GM12874 (cell line): ENCODE measurements around the gene KLF7.

ENCODE experiments used
- TF ChIP-seq, protein P1 (sequence below): IDR thresholded peaks from 2 replicates; pipeline ENCODE4 v1.5.1; 2011; ENCODE audit warnings: low read depth, mild to moderate bottlenecking, control low read depth, low read length, moderate library complexity; ENCODE audit not compliant: insufficient read depth

Gene KLF7

DNA sequence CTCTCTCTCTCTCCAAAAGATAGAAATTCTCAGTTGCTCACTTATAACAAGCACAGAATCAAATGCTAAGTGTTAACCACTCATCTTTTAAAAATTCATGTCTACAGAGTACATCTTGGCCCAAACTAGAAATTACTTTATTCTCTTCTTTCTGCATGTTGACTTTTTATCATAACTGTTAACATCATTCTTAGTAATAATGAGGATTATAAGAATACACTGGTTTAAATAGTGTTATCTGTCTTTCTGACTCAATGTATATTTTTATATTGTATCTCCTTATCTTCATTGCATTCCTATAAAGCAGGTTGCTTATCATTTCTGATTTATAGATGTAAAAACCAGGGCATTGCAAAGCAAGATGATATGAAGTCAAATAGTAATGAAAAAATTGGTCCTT lies 17.8 kb upstream of the KLF7 start:
- TF ChIP-seq, protein P1, sequence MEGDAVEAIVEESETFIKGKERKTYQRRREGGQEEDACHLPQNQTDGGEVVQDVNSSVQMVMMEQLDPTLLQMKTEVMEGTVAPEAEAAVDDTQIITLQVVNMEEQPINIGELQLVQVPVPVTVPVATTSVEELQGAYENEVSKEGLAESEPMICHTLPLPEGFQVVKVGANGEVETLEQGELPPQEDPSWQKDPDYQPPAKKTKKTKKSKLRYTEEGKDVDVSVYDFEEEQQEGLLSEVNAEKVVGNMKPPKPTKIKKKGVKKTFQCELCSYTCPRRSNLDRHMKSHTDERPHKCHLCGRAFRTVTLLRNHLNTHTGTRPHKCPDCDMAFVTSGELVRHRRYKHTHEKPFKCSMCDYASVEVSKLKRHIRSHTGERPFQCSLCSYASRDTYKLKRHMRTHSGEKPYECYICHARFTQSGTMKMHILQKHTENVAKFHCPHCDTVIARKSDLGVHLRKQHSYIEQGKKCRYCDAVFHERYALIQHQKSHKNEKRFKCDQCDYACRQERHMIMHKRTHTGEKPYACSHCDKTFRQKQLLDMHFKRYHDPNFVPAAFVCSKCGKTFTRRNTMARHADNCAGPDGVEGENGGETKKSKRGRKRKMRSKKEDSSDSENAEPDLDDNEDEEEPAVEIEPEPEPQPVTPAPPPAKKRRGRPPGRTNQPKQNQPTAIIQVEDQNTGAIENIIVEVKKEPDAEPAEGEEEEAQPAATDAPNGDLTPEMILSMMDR, result no peak

DNA sequence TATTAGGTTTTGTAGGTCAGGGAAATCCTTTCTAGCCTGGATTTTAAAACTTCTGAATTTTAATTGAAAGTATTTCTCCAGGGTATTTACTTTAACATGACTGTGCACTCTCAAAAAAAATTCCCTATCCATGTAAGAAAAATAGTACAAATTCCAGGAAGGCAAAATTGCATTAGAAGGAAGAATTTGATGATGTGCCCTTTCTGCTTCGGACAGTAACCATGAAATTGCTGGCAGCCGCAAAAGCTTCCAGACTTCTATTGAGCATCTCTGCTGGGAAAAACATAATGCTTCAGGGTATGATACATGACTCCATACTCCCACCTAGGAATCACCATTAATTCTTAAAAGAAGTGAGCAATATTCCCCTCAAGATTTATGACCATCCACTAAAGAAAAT lies 17.2 kb upstream of the KLF7 start:
- TF ChIP-seq, protein P1, result no peak

DNA sequence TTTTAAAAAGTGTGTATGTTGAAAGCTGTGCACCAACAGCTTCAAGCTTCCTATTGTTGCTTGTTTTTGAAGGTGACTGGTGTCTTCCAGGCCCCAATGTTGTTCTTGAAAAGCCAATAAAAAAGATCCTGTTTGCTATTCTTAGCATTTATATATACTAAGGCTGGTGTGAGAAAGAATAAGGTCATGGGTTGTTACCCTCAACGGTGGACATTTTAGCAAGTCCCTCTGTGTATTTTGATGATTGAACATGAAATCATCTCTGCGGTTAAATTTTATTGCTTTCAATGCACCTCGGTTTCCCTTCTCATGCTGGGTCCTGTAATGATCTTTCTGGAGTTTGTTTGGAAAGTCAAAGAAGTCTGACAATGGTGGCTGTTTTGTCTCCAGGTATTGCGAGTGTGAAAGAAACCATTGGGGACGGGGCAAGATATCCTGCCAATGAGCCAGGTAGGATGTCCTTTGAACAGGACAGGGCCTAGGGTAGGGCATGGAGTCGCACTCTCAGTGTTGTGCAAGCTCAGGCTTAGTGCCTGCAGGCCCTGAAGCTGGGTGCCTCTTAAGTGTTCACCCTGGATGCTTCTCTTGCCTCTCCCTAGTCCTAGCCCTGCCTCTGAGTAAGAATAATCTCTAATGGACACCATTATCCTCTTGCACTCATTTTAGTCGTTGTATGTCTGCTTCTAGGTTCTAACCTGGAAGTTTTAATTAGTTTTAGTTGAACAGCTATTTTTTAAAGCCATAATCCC lies 16.0 kb upstream of the KLF7 start:
- TF ChIP-seq, protein P1, result no peak

DNA sequence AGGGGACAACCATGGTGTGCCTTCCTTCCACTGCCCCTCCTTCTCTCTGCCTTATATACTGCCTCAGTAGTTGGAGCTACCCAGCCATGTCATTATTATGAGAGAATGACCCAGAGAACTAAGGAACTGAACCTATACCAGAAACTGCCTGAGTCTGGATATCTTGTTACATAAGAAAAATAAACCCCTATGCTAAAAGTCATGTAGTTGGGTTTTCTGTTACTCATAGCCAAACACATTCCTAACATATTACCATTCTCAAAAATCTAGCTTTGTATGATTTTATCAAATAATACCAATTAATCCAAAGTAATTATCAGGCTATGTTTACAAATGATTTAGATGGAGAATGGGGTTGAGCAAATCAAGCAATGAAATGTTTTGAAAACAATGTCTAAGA lies 15.0 kb upstream of the KLF7 start:
- TF ChIP-seq, protein P1, result no peak

DNA sequence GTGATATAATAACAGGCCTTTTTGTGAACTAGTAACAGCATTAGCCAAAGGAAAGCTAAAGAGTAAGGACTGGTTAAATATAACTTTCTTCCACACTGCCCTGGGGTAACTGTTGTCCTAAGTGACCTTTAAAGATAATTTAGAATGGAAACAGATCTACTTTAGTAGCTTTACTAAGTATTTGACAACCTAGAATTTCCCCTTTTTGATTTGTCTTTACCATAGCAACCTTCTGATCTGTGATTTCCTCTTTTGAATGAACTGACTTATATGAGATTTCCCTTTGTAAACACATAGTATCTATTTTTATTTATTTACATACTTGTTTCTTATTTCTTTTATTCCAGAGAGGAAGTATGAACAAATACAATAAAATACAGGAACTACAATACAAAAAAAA lies 10.5 kb upstream of the KLF7 start:
- TF ChIP-seq, protein P1, result no peak

DNA sequence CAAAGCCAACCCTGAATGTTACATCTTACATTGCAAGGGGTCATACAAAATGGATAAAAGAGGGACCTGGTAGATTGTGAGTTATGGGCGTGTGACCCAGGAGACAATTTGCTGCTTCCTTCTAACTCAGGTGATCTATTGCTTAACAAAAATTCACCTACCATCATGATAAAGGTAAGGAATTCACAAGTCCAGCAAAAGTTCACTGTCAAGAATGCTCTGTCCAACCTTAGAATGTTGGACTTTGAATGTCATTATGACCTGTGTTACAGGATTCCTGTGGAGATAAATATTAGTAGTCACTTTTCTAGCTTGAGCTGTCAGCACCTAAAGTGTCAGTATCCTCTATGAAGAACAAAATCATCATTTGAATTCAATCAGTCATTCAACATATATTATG lies 7.9 kb upstream of the KLF7 start:
- TF ChIP-seq, protein P1, result no peak

DNA sequence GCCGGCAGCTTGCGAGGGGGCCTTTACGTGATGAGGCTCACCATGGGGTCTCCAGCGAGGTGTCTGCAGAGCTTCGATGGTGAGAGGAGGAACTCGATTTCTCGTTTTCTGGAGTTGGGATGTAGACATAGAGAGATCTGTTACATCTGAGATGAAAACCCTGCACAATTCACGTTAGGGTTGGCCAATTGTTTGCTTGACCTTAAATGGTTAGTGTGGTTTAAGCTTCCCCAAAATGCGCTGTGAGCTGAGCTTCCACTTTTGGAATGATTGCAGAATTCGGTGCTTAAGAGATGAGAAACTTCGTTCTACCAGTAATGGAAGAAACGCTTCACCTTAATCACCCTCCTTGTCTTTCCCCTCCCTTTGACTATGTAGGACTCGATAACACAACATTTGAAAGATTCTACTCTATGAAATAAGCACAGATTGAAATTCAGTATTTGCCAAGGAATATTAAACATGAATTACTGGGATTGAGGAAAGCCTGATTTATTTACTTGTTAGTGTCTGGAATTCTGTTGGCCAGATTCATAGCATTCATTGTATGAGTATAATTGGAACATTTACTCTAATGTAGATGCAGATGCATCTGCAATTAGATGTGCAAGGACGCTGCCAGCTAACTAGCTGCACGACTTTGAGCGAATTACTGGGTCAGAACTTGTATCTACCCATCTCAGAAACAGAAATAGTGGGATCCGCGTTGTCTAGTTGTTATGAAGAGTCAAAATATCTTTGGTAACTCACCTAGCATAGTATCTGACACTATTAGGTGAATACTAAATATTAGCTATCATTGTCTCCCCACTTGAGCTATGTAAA lies 1.6 kb upstream of the KLF7 start:
- TF ChIP-seq, protein P1, result no peak
